NT2/D1 (cell line): Measurements from ENCODE around the gene NACC2.

ENCODE experiments used
- SUZ12 ChIP-seq: IDR thresholded peaks from 2 replicates; pipeline ENCODE4 v1.6.1; 2011; ENCODE audit not compliant: insufficient read length, insufficient read depth; ENCODE audit errors: extremely low read depth
- YY1 ChIP-seq: IDR thresholded peaks from 2 replicates; pipeline ENCODE4 v1.6.1; 2011; ENCODE audit not compliant: insufficient read length, insufficient read depth
- ZNF274 ChIP-seq: IDR thresholded peaks from 2 replicates; pipeline ENCODE4 v1.6.1; 2011; ENCODE audit warnings: mild to moderate bottlenecking, low read depth, low read length

DNA sequence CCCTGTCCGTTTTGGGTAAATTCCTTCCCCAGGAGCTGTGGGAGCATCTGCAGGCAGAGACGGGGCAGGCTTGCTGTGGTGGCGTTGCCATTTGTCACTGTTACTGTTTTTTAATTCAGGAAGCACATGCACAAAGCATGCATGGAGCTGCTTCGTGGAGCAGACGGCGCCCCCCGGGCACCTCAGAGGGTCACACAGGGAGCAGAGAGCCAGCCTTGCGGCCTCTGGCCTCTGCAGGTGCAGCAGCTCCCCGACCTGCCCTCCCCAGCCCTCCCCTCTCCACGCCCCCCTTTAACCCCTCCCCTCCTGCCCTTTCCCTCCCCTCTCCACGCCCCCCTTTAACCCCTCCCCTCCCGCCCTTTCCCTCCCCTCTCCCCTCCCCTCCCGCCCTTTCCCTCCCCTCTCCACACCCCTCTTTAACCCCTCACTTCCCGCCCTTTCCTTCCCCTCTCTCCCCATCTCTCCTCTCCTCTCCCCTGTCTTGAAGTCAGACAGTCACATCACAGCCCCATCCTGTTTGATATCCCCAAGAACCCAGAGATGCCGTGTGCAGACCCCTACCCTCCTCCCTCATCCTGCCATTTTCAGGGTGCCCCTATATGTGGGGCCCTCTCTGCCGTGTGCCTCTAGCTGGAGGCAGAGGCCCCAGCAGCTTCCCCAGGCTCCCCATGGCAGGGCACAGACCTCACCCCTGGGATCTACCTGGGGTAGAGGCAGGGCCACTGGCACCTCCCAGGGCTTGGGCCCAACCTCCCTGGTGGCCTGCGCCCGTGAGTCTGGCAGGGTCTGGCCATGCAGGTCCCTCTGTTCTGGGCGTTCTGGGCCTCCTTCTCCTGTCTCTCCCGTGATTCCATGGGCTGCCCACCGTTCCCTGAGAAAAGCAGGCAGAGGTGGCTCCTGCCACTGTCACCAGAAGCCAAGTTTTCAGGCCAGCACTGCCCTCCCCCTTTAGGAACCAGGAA, 104.3 kb downstream of the NACC2 start:
- TF ChIP-seq ZNF274 (no peak), YY1 (no peak), SUZ12 (no peak)
